ENCODE results near the gene NPIPA1.
"Not testable (repeated sequence)": the region's sequence is repeated elsewhere in the genome, so short reads cannot be mapped to it uniquely, and the experiment has no call there.

DNA sequence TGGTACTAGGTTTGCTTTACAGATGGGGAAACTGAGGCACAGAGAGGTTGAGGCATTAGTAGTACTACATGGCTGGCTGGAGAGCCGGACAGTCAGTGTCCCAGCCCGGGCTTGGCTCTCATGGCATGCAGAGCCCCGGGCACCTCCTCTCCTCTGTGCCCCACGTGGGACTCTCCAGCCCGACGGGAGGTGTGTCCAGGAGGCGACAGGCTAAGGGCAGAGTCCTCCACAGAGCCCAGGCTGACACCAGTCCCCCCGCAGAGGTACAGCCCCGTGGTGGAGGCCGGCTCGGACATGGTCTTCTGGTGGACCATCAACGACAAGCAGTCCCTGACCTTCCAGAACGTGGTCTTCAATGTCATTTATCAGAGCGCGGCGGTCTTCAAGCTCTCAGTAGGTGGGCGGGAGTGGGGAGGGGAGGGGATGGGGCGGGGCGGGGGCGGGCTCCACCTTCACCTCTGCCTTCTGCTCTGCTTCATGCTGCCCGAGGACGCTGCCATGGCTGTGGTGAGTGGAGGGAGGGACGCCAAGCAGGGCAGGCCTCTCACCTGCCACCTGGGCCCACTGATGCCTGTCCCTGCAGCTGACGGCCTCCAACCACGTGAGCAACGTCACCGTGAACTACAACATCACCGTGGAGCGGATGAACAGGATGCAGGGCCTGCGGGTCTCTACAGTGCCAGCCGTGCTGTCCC is 13.7 kb upstream of the NPIPA1 start:
- TF ChIP-seq, protein P1, sequence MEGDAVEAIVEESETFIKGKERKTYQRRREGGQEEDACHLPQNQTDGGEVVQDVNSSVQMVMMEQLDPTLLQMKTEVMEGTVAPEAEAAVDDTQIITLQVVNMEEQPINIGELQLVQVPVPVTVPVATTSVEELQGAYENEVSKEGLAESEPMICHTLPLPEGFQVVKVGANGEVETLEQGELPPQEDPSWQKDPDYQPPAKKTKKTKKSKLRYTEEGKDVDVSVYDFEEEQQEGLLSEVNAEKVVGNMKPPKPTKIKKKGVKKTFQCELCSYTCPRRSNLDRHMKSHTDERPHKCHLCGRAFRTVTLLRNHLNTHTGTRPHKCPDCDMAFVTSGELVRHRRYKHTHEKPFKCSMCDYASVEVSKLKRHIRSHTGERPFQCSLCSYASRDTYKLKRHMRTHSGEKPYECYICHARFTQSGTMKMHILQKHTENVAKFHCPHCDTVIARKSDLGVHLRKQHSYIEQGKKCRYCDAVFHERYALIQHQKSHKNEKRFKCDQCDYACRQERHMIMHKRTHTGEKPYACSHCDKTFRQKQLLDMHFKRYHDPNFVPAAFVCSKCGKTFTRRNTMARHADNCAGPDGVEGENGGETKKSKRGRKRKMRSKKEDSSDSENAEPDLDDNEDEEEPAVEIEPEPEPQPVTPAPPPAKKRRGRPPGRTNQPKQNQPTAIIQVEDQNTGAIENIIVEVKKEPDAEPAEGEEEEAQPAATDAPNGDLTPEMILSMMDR (conservative IDR thresholded peaks at IDR 0.05 in 1 of 2, IDR thresholded peaks at IDR 0.05 in 1 of 2; ENCODE audit: low read depth in 1 of 2, low read length in 2 of 2) = not testable (repeated sequence)
- TF ChIP-seq EZH2 (IDR thresholded peaks at IDR 0.05; ENCODE audit: low read length, missing control alignments) = not testable (repeated sequence)
